SHP77 treated with DMSO at 0.1 percent for 48 hours (cell line): ENCODE results near the gene AEN.
A peak's percentile ranks its signal among the peaks of the same experiment; 100 is the strongest.
"Not testable (repeated sequence)": the region's sequence is repeated elsewhere in the genome, so short reads cannot be mapped to it uniquely, and the experiment has no call there.

Experiments used
- DNase-seq: peaks from one replicate; lab custom pipeline; 2025; lab: John Stamatoyannopoulos, UW

AEN gene

GRCh38 chr15:88630798-88631463 lies 9.8 kb downstream of the AEN start:
- DNase-seq: no peak

- DNase-seq: no peak
Observed at GRCh38 chr15:88631464-88632028, 10.4 kb downstream of the AEN start.

- not testable (repeated sequence) for DNase-seq
Observed at GRCh38 chr15:88632797-88633196, 11.7 kb downstream of the AEN start.

- DNase-seq: no peak
Observed at GRCh38 chr15:88634449-88634848, 13.3 kb downstream of the AEN start.

- DNase-seq: no peak
Observed at GRCh38 chr15:88635318-88635717, 14.2 kb downstream of the AEN start.

GRCh38 chr15:88636050-88636449 lies 14.9 kb downstream of the AEN start:
- no peak for DNase-seq

GRCh38 chr15:88636654-88637053 lies 15.5 kb downstream of the AEN start:
- no peak for DNase-seq

GRCh38 chr15:88637436-88637835 lies 16.3 kb downstream of the AEN start:
- DNase-seq: no peak

- DNase-seq: no peak
Observed at GRCh38 chr15:88637841-88638625, 16.9 kb downstream of the AEN start.

GRCh38 chr15:88638626-88639372 lies 17.7 kb downstream of the AEN start, which contains the start of gene ISG20:
ISG20 (plus strand) TSS chr15:88639016; CDS start chr15:88639367, 351 bp downstream.
- DNase-seq: peak; percentile 96

GRCh38 chr15:88641959-88642452 lies 20.9 kb downstream of the AEN start:
- no peak for DNase-seq

GRCh38 chr15:88642514-88642913 lies 21.4 kb downstream of the AEN start:
- DNase-seq: not testable (repeated sequence)

GRCh38 chr15:88644741-88645140 lies 23.6 kb downstream of the AEN start:
- DNase-seq: no peak

GRCh38 chr15:88645171-88646087 lies 24.3 kb downstream of the AEN start:
- no peak for DNase-seq

- no peak for DNase-seq
Observed at GRCh38 chr15:88646088-88646405, 24.9 kb downstream of the AEN start.

GRCh38 chr15:88646951-88647350 lies 25.8 kb downstream of the AEN start:
- no peak for DNase-seq

- DNase-seq: no peak
Observed at GRCh38 chr15:88647351-88648105, 26.4 kb downstream of the AEN start.

- no peak for DNase-seq
Observed at GRCh38 chr15:88648357-88649214, 27.4 kb downstream of the AEN start.

- DNase-seq: no peak
Observed at GRCh38 chr15:88649286-88649733, 28.2 kb downstream of the AEN start.
